ENCODE results near the gene LORICRIN.
"Not testable (repeated sequence)": the region's sequence is repeated elsewhere in the genome, so short reads cannot be mapped to it uniquely, and the experiment has no call there.

Gene LORICRIN, protein sequence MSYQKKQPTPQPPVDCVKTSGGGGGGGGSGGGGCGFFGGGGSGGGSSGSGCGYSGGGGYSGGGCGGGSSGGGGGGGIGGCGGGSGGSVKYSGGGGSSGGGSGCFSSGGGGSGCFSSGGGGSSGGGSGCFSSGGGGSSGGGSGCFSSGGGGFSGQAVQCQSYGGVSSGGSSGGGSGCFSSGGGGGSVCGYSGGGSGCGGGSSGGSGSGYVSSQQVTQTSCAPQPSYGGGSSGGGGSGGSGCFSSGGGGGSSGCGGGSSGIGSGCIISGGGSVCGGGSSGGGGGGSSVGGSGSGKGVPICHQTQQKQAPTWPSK

DNA sequence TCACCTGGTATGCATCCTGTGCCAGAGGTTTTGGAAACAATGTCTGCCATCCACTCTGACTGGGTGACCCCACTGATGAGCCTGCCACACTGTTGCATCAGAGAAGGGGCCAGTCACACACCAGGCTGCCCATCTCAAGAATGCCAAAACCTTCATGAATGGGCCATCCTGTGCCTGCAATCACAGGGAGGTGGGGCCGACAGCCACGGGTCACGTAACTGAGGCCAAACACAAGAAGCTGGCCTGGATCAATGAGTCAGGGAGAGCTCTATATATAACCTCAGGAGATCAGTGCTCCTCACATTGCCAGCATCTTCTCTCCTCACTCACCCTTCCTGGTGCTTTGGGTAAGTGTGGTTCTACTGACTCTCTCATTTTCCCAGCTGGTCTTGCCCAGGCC, at the start of gene LORICRIN:
Gene LORICRIN (plus strand): TSS at position 301 of the 400 bp plus-strand sequence. CDS start 1,263 bp downstream, outside the sequence.
- DNase-seq: no peak

DNA sequence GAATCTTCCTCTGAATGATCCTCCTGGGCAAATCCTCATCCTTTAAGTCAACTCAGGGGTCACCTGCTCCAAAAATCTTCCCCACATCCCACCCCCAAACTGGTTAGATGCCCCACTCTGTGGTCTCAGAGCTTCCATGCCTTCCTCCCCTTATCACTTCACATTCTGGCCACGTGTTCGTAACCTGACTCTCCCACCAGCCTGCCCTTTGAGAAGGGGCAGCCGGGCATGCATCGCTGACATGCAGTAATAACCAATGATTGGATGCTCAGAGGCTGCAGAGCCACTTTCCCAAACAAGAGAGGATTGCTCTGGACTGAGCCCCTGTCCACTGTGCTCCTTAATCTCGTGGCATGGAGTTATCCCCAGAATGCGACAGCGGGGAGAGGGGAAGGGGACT, 49.3 kb upstream of the LORICRIN start:
- DNase-seq: no peak

DNA sequence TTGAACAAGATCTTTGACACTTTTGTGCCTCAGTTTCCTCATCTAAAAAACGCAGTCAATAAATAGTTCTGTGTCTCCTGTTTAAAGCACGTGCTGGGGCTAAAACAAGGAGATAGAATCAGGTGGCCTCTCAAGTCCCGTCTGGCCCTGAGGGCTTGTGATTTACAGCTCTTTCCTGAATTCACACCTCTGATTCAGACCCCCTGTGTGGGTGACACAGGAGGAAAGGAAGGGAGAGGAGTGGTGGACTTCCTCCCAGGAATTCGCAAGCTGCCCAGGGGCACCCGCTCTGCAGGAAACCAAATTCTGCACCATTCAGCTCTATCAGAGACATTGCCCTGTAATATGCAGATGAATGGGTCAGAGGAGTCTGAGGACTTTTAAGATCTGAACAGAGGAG, 47.3 kb upstream of the LORICRIN start:
- DNase-seq: no peak

DNA sequence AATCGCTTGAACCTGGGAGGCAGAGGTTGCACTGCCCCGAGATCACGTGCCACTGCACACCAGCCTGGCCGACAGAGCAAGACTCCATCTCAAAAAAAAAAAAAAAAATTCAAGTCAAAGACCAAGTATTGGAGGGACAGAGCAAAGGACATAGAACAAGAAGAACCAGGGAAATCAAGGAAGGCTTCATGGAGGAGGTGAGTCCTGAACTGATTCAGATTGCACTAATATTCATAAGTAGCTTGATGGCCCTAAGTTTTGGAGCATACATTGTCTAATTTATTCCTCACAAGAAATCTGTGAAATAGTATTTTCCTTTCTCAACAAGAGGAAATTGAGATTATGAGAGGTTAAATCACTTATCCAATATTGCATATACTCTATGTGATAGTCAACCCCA, 46.0 kb upstream of the LORICRIN start:
- no peak for DNase-seq

DNA sequence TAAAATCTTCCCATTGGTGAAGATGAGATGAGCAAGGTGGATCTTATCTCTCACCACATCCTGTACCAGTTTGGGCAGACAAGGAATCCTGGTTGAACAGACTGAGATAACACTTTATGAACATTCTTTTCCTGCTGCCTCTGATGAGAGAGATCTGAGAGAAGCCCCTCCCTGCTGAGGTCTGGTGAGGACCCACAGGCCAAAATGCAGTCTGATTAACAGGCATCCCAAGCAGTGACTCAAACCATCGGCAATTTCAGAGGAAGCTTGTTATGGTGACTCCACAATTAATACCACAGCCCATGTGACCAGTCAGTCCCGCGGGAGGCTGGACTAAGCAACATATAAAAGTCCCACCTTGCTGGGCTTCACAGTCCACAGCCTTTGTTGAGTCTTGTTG, 42.3 kb upstream of the LORICRIN start, which contains the start of gene PRR9:
Gene PRR9 (plus strand): TSS at position 373 of the 400 bp plus-strand sequence. CDS start 561 bp downstream, outside the sequence.
- no peak for DNase-seq

DNA sequence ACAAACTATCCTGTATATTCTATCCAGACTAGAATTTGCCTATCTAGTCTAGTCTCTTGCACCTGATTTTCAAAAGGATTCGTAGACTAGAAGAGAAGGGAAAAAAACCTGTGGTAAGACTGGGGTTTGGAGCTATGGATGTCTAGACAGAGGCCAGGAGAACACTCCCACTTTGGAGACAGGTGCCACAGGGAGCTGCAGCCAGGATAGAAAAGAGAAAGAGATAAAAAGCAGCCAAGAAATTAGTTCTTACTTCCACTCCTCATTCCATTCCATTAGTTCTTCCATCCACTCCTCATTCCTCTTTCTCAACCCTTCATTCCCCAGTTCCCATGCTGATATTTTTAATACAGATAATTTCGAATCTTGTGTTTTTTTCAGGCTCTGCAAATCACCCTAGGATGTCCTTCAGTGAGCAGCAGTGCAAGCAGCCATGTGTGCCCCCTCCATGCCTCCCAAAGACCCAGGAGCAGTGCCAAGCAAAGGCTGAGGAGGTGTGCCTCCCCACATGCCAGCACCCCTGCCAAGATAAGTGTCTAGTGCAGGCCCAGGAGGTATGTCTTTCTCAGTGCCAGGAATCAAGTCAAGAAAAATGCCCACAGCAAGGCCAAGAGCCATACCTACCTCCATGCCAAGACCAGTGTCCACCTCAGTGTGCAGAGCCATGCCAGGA, 41.6 kb upstream of the LORICRIN start:
- DNase-seq: no peak

DNA sequence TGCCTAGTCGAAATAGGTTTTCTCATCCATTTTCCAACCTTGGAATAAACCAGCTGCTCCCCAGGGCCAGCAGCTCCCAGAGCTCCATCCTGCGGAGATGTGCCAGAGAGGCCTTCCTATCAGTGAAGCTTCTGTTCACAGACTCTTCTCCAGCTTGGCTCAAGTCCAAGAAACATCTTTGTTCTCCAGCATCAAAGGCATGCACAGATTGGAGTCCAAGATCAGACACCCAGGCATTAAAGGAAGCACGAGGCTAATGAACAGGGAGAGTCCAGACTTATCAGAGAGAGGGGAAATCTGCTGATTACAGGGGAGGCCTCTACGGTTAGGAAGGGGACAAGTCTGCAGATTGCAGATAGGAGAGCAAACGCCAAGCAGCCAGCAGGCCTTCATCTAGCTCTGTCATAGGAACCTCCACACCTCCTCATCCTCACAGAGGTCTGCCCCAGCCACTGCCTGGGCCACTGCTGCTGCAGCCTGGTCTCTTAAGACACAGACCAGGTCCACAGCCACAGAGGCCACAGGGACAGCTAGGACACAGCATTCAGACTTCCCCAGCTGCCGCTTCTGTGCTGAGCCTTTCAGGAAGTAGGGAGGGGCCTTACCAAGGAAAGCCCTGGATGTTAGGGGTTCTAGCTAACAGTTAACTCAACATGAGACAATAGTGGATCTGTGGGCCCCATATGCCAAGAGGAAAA, 38.7 kb upstream of the LORICRIN start:
- no peak for DNase-seq

DNA sequence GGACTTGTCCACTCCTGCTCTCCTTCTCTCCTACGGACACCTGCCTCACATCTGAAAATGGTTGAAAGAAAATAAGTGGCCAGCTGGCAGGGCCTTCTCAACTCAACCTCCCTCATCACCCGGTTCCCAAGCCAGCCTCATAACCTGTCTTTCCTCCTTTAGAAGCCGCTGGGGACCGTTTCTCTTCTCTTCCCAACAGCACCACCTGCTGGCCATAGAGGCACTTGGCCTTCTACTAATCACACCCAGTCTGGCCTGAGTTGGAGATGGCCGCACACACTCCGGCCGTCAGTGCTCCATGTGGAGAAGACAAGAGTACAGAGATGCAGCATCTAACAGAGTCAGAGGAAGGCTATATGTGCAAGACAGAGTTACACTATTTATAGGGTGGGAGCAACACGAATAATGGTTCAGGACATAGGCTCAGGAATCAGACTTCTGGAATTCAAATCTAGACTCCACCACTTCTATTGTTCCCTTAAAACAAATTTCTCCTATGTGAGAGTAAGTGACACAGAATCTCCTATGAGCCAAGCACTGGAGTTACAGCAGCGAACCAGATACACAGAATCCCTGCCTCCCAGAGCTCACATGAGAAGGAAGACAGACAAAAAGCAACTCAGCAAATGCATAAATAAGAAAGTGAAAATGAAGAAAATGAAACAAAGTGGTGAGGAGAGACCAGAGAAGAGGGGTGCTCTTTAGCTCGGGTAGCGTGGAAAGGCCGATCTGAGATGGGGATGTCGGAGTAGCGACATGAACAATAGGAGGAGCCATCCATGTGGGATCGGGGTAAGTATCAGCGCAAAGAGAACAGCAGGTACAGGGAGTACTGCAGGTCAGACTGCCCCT, 36.2 kb upstream of the LORICRIN start:
- peak in 3 of 4 experiments; percentile 2 to 23 (median 4) for DNase-seq

DNA sequence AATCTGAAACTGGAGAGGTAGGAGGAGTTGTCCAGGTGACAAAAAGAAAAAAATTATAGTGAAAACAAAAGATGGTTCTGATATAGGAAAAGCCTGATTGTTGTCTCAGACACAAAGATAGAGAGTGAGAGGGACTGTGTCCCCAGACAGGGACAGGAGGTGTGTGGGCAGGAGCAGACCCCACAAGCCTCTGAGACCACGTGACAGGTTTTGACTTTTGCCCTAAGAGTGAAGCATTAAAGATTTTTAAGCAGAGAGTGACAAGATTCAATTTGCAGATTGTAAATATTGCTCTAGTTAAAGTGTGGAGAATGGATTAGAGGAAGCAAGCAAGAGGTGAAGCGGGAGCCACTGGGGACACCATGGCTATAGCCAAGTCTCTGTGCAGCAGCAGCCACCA, 31.7 kb upstream of the LORICRIN start:
- DNase-seq: no peak

DNA sequence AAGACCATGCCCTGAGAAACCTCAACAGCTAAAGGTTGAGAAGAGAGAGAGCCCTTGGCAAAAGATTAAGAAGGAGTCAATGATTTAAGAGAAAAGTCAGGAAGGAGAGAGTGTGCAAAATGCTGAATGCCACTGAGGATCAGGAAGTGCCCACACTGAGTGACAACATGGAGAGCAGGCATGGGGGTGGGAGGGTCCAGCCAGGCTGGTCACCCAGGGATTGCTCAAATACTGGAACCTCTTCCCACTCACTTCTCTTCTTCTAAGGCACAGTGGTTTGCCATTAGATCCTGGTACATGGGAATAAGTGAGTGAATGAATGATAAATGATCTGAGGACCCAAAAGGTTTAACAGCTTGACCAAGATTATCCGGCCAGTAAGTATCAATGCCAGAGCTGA, 31.0 kb upstream of the LORICRIN start:
- no peak for DNase-seq

DNA sequence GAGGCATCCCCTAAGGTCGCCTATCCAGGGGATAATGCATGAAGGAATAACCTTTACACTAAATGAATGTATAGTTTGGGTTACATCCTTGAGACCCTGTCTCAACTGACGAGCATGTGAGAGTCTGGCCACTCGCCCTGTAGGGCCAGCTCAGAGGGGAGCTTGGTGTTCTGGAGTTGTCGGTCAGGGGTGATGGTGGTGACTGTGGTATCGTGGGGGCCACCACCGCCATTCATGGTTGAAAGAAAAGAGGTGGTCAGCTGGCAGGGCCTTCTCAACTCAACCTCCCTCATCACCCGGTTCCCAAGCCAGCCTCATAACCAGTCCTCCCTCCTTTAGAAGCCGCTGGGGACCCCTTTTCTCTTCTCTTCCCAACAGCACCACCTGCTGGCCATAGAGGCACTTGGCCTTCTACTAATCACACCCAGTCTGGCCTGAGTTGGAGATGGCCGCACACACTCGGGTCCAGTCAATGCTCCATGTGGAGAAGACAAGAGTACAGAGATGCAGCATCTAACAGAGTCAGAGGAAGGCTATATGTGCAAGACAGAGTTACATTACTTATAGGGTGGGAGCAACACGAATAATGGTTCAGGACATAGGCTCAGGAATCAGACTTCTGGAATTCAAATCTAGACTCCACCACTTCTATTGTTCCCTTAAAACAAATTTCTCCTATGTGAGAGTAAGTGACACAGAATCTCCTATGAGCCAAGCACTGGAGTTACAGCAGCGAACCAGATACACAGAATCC, 30.2 kb upstream of the LORICRIN start:
- not testable (repeated sequence) for DNase-seq

DNA sequence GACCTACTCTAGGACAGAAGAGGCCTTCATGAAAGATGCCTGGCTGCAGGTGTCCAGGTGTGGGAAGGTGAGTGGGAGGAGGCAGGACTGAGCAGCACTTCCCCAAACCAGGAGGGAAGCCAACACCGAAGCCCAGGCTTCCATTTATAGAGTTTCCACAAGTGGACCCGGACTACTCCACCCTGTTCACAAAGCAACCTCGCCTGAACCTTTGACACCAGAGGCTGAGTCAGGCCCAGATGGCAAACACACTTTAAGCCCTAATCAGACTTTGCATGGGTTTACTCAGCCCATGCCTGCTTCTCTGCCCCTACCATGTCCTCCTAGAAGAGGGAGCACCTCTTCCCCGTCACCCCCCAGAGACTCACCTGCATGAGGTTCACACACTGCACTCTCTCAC, 28.1 kb upstream of the LORICRIN start:
- DNase-seq: no peak

DNA sequence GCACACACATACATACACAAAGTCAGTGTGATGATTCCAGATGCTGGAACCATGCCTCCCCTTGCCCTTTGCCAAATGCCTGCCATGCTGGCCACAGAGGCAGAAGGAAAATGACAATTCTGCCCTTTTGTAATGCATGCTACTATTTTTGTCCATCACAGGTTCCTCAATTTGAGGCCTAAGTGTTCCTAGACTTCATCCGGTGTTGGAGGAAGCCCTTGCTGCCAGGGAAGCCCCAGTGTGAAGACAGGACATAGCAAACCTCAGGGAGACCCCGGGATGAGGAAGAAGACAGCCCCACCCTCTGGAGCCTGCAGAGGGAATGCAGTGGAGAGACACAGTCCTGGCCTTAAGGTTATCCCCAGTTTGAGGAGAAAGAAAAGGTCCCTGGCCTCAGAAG, 27.7 kb upstream of the LORICRIN start:
- DNase-seq: no peak

DNA sequence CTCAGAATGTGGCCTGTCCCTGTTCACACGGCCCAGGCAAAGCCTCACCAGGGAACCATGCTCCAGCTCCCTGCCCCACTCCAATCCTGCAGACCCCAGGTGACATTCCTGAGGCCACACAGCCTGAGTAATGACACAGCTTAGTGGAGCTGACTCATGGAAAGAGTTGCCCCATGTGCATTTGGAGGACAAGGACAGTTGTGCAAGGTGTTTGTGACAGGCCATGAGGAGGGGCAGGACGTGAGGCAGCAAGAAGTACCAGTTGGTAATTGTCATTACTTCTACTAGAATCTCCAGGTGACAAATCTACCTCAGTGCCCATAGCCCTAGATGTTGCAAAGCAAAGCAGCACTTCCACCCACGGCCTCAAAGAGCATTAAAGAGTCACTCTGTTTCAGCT, 26.9 kb upstream of the LORICRIN start:
- DNase-seq: no peak

DNA sequence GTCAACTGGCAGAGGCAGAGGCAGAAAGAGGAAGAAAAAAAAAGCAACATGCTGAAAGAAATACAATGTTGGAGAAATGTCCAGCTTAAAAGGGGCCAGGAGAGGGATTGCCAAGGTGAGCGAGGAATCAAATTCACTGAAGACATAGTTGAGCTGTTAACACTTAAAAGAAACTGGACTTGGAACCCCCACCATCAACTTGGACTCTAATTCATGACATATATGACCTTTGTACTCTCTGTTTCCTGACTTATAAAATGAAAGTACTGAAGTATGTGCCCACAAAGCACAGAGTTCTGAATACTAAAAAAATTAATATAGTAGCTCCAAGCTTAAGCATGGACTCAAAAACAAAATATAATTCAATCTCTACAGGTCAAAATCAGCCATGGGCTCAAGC, 26.0 kb upstream of the LORICRIN start:
- no peak for DNase-seq

DNA sequence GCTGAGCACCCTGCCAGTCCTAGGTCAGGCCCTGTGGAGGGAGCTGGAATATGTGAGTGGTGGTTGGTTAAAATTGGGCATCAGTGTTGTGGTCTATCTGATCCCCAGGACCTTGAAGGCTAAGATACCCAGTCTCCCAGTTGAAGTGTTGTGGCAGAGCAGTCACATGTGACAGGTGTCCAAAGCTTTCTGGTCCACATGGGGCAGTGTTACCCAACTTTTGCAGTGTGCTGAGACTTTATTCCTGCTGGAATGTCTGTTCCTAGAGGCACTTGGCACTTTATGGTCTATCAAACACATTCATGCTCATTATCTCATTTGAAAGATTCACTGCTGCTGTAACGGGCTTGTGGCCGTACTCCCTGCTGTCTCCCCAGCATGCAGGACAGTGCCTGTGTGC, 21.0 kb upstream of the LORICRIN start:
- DNase-seq: no peak

DNA sequence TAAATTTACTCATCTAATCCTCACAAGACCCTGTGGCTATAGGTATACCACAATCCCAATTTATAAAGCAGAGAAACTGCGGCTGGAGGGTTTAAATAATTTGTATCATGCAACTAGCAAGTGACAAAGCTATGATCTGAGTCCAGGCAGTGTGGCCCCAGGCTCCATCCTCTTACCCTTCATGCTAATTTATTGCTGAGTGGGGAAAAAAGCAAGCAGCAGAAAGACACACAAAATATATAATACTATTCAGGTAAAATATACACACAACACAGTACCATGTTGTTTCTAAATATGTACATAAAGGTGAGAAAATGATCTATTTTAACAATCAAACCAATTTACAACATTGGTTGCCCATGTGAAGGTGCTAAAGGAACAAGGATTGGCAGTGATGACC, 17.3 kb upstream of the LORICRIN start:
- no peak for DNase-seq

DNA sequence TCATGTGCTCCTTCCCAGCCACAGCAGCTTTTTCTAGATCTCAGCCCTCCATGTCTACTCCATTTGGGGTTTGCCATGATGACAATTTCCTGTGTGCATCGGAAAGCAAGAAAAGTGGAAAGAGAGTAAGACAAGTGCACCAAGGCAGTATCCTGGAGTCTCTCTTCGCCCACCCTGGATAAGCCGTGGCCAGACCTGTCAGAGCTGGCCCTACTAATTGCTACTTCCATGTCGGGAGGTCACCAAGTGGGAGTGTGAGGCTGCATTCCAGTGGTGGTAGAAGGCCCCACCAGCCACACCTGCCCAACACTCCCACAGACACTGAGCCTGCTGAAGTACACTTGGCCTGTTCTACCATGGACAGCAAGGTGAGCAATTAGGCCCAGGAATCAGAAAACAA, 14.0 kb upstream of the LORICRIN start:
- DNase-seq: no peak

DNA sequence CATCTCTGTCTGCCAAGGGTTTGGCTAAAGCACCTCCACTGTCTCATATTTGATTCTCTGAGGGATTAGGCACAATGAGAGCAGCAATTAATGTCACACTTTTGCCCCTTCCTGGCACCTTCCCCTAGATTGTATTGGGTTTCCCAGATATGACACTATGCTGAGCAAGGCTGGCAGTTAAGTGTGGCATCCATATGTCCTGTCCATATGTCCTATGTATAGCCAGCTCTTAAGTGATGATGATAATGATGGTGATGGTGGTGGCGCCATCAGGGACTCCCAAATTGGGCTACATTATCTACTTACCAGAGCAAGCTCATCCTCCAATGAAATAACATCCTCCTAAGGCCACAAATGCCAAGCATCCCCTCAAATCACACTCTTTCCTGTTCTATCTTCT, 13.5 kb upstream of the LORICRIN start:
- no peak for DNase-seq

DNA sequence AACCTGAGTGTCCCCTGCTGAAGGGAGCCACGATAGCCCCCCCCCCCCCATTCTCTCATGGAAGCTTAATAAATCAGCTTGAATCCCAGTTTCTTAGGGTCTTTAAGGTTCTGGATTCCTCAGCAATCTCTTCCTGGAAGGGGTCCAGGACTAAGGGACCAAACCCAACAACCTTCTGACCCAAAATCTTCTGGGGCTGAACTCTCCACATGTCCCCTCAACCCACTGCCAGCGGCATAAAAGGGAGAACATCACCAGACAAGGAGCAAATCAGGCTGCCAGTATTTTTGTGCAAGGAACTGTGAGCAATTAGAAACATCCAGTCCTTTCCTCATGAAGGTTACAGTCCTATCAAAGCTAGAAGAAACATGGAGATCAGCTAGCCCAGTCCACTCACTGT, 12.7 kb upstream of the LORICRIN start:
- no peak for DNase-seq

DNA sequence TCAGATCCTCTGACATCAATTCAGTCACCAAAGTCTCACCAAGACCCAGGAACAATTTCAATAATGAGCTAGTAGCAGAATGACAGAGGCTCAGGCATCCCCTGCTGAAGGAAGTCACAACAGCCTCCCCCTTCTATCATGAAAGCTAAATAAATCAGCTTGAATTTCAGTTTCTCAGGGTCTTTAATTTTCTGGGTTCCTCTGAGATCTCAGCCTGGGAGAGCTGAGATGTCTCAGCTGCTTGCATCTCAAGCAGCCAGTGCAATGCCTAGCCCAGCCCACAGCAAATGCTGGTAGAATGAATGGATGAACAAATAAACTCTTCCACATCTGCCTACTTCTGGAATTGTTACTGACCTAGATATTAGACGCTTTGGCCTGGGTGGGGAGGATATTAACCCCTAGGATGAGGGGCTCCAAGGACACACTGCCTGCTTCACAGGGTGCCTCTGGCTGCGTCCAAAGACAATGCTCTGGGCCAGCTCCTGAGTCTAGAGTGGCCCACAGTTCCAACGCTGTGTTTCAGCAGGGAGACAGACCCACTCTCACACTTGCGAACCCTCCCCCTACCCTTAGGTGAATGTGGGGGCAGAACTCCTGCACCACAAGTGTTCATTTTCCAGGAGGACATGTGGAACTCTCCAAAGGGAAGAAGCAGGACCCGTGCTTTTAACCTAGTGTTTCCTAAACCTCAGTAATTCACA, 11.2 kb upstream of the LORICRIN start:
- DNase-seq: no peak

DNA sequence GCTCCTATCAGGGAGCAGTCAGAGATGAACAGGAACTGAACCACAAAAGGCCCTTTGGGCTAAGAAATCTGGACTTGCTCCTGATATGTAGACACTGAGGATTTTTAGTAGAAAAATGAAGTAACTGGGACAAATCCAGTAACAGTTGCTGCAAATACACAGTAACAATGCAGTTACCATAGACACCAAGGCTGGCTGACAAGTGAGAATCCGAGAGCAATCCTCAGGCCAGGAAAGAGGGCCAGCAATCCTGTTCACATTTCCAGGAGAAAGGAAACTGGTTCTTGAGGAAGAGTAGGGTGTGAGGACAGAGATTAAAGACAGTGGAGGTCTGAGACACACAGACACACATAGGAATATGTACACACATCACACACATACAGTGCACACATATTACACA, 9.3 kb upstream of the LORICRIN start:
- no peak for DNase-seq
